H9 (cell line): ENCODE results near the gene EPAS1. TPM values are rescaled to one million over a fixed set of nuclear protein-coding genes. Genes with fewer than 3 reads are reported as not detected.

ENCODE experiments used
- DNase-seq: peaks from one replicate; pipeline ENCODE4 v3.0.0-alpha.2; 2017
- H2AFZ ChIP-seq: one replicate; pipeline ENCODE4 v1.6.1; 2013; ENCODE audit warnings: mild to moderate bottlenecking, low read length, control low read depth, moderate library complexity
- H2AK5ac ChIP-seq: 2 replicates; pipeline ENCODE4 v1.6.1; 2013; ENCODE audit warnings: low read length, control low read depth, mixed read lengths; ENCODE audit not compliant: insufficient read length
- H2BK120ac ChIP-seq: one replicate; pipeline ENCODE4 v1.6.1; 2013; ENCODE audit warnings: low read depth, mild to moderate bottlenecking, low read length, control low read depth, inconsistent platforms; ENCODE audit not compliant: poor library complexity, severe bottlenecking
- H2BK12ac ChIP-seq: 2 replicates; pipeline ENCODE4 v1.6.1; 2013; ENCODE audit warnings: low read length, control low read depth, mixed read lengths, low read depth; ENCODE audit not compliant: insufficient read length
- H2BK15ac ChIP-seq: 2 replicates; pipeline ENCODE4 v1.6.1; 2013; ENCODE audit warnings: low read depth, low read length, control low read depth
- H2BK20ac ChIP-seq: one replicate; pipeline ENCODE4 v1.6.1; 2013; ENCODE audit warnings: low read depth, mild to moderate bottlenecking, low read length, control low read depth, inconsistent platforms; ENCODE audit not compliant: poor library complexity, severe bottlenecking
- H2BK5ac ChIP-seq: 2 replicates; pipeline ENCODE4 v1.6.1; 2013; ENCODE audit warnings: low read length, control low read depth, mixed read lengths; ENCODE audit not compliant: insufficient read length
- H3K14ac ChIP-seq: 2 replicates; pipeline ENCODE4 v1.6.1; 2013; ENCODE audit warnings: low read length, control low read depth; ENCODE audit not compliant: insufficient read depth
- H3K18ac ChIP-seq: 2 replicates; pipeline ENCODE4 v1.6.1; 2013; ENCODE audit warnings: low read depth, mild to moderate bottlenecking, mixed read lengths, low read length, control low read depth; ENCODE audit not compliant: insufficient read length
- H3K23ac ChIP-seq: 2 replicates; pipeline ENCODE4 v1.6.1; 2013; ENCODE audit warnings: low read length, control low read depth, mixed read lengths, low read depth; ENCODE audit not compliant: insufficient read length
- H3K23me2 ChIP-seq: 2 replicates; pipeline ENCODE4 v1.6.1; 2013; ENCODE audit warnings: low read depth, mild to moderate bottlenecking, mixed read lengths, low read length, control low read depth; ENCODE audit not compliant: insufficient read length, poor library complexity, severe bottlenecking
- H3K27ac ChIP-seq: 2 replicates; pipeline ENCODE4 v1.5.1; 2013; ENCODE audit warnings: low read length, control low read depth, mixed read lengths, low read depth; ENCODE audit not compliant: insufficient read length
- H3K27me3 ChIP-seq: 2 replicates; pipeline ENCODE4 v1.6.1; 2013; ENCODE audit warnings: low read length, control low read depth, inconsistent platforms; ENCODE audit not compliant: insufficient read depth
- H3K4ac ChIP-seq: 2 replicates; pipeline ENCODE4 v1.6.1; 2013; ENCODE audit warnings: low read depth, mild to moderate bottlenecking, control low read depth, inconsistent platforms, low read length, moderate library complexity
- H3K4me1 ChIP-seq: 2 replicates; pipeline ENCODE4 v1.6.1; 2013; ENCODE audit warnings: low read length, control low read depth, inconsistent platforms; ENCODE audit not compliant: insufficient read depth
- H3K4me2 ChIP-seq: 2 replicates; pipeline ENCODE4 v1.6.1; 2013; ENCODE audit warnings: low read length, control low read depth, mixed read lengths; ENCODE audit not compliant: insufficient read length, insufficient read depth
- H3K56ac ChIP-seq: 2 replicates; pipeline ENCODE4 v1.6.1; 2013; ENCODE audit warnings: low read depth, mild to moderate bottlenecking, mixed read lengths, low read length, control low read depth; ENCODE audit not compliant: insufficient read length
- H3K79me1 ChIP-seq: 2 replicates; pipeline ENCODE4 v1.6.1; 2013; ENCODE audit warnings: low read depth, mild to moderate bottlenecking, moderate library complexity, low read length, control low read depth, inconsistent platforms; ENCODE audit not compliant: insufficient read depth, poor library complexity, severe bottlenecking
- H3K79me2 ChIP-seq: 2 replicates; pipeline ENCODE4 v1.6.1; 2013; ENCODE audit warnings: low read length, control low read depth, inconsistent platforms; ENCODE audit not compliant: insufficient read depth
- H3K9ac ChIP-seq: 2 replicates; pipeline ENCODE4 v1.6.1; 2013; ENCODE audit warnings: low read length, control low read depth, mixed read lengths; ENCODE audit not compliant: insufficient read length; ENCODE audit errors: extremely low read depth
- H3K9me3 ChIP-seq: one replicate; pipeline ENCODE4 v1.6.1; 2013; ENCODE audit warnings: low read depth, low read length, inconsistent platforms; ENCODE audit not compliant: control insufficient read depth
- H3T11ph ChIP-seq: one replicate; pipeline ENCODE4 v1.6.1; 2013; ENCODE audit warnings: mild to moderate bottlenecking, low read length, control low read depth, inconsistent platforms
- H4K20me1 ChIP-seq: one replicate; pipeline ENCODE4 v1.6.1; 2013; ENCODE audit not compliant: control insufficient read depth, insufficient read length, insufficient read depth
- H4K5ac ChIP-seq: 2 replicates; pipeline ENCODE4 v1.6.1; 2013; ENCODE audit warnings: low read depth, mild to moderate bottlenecking, mixed read lengths, low read length, control low read depth; ENCODE audit not compliant: insufficient read length
- H4K8ac ChIP-seq: replicated peaks from 2 replicates; pipeline ENCODE4 v1.6.1; 2013; ENCODE audit warnings: low read length, control low read depth, mixed read lengths, low read depth; ENCODE audit not compliant: insufficient read length
- H4K91ac ChIP-seq: 2 replicates; pipeline ENCODE4 v1.6.1; 2013; ENCODE audit warnings: low read depth, mild to moderate bottlenecking, moderate library complexity, mixed read lengths, low read length, control low read depth; ENCODE audit not compliant: insufficient read length
- H3K27ac Mint-ChIP-seq, 3 experiments: 2 replicates in 2 of 3; 3 replicates in 1 of 3; pipeline ENCODE4 v1.8.0; 2020 to 2021; ENCODE audit warnings: mixed read lengths in 3 of 3, mild to moderate bottlenecking in 1 of 3, moderate library complexity in 1 of 3
- H3K27me3 Mint-ChIP-seq: 2 replicates; pipeline ENCODE4 v1.8.0; 2021; ENCODE audit warnings: low read depth, mild to moderate bottlenecking, moderate library complexity, mixed read lengths
- H3K36me3 Mint-ChIP-seq, 3 experiments: 2 replicates in 2 of 3; 3 replicates in 1 of 3; pipeline ENCODE4 v1.8.0; 2020 to 2021; ENCODE audit warnings: low read depth in 3 of 3, mixed read lengths in 3 of 3; ENCODE audit not compliant: insufficient read depth in 1 of 3
- H3K4me1 Mint-ChIP-seq, 2 experiments: 2 replicates each; pipeline ENCODE4 v1.8.0; 2020; ENCODE audit warnings: mixed read lengths in 2 of 2
- H3K4me3 Mint-ChIP-seq, 2 experiments: 2 replicates in 1 of 2; 3 replicates in 1 of 2; pipeline ENCODE4 v1.8.0; 2020 to 2021; ENCODE audit warnings: mild to moderate bottlenecking in 2 of 2, mixed read lengths in 2 of 2, moderate library complexity in 1 of 2
- H3K9me3 Mint-ChIP-seq, 2 experiments: 2 replicates in 1 of 2; 3 replicates in 1 of 2; pipeline ENCODE4 v1.8.0; 2020; ENCODE audit warnings: mild to moderate bottlenecking in 2 of 2, mixed read lengths in 2 of 2, moderate library complexity in 1 of 2
- CTCF ChIP-seq: fragments of 200-600 bp; sonication (generic); conservative IDR thresholded peaks from 3 replicates; pipeline ENCODE4 v1.8.0; 2021; ENCODE audit warnings: antibody characterized with exemption, mild to moderate bottlenecking
- WGBS: extraction: QIAGEN DNeasy Blood & Tissue Kit; methylation state at CpG from one replicate; pipeline ENCODE4 v1.1.7; 2013; ENCODE audit warnings: missing lambda C conversion rate, low lambda C conversion rate, mixed read lengths; ENCODE audit not compliant: insufficient read length; ENCODE audit errors: extremely low coverage; 5-methylcytosine and 5-hydroxymethylcytosine counted together
- total RNA-seq: library from RNA; stranded (reverse); gene quantifications from 2 replicates; pipeline ENCODE4 v1.2.1, GENCODE V29; 2021

EPAS1 gene
- total RNA-seq, 1 experiment from 2014 or later, result 1.1 TPM

GRCh38 chr2:46283693-46284092 lies 13.5 kb upstream of the EPAS1 start:
- H3K56ac ChIP-seq, result no peak overlapping the region
- H3K27ac ChIP-seq, result no peak overlapping the region
- H3K9me3 ChIP-seq, result no peaks in the 10 kb centered on the region
- H3K14ac ChIP-seq, result no peak overlapping the region
- no peaks in the 10 kb centered on the region for H3K79me2 ChIP-seq
- no CpG with 5 or more reads among the region's 3 CpGs for WGBS
- no peaks in the 10 kb centered on the region for H3K23me2 ChIP-seq
- TF ChIP-seq CTCF, result no peak
- no peak overlapping the region for H2AK5ac ChIP-seq
- H4K8ac ChIP-seq, result no peak overlapping the region
- H2BK12ac ChIP-seq, result no peak overlapping the region
- H3K9me3 Mint-ChIP-seq, result no peaks in the 10 kb centered on the region
- H2BK5ac ChIP-seq, result no peak overlapping the region
- H3K4me3 Mint-ChIP-seq, result no peak overlapping the region
- H3K23ac ChIP-seq, result no peak overlapping the region
- H3K36me3 Mint-ChIP-seq, result no peaks in the 10 kb centered on the region
- H4K5ac ChIP-seq, result no peak overlapping the region
- H3K79me1 ChIP-seq, result no peaks in the 10 kb centered on the region
- H3K4me2 ChIP-seq, result no peak overlapping the region
- H3K4ac ChIP-seq, result no peak overlapping the region
- no peak overlapping the region for H3K27ac Mint-ChIP-seq
- no peak overlapping the region for H3K9ac ChIP-seq
- no peaks in the 10 kb centered on the region for H3K27me3 ChIP-seq
- no peak overlapping the region for H2BK20ac ChIP-seq
- H4K91ac ChIP-seq, result no peak overlapping the region
- H3K4me1 ChIP-seq, result no peaks in the 10 kb centered on the region; the same call in 1 of the 2 replicates
- H3K4me1 Mint-ChIP-seq, result peaks cover 12 to 17% of the 10 kb centered on the region in 2 experiments
- H3K18ac ChIP-seq, result no peak overlapping the region
- no peak overlapping the region for H2AFZ ChIP-seq
- H3K27me3 Mint-ChIP-seq, result peaks cover 17% of the 10 kb centered on the region
- no peaks in the 10 kb centered on the region for H4K20me1 ChIP-seq
- H2BK120ac ChIP-seq, result no peak overlapping the region
- no peak overlapping the region for H3T11ph ChIP-seq
- DNase-seq, result no peak
- H2BK15ac ChIP-seq, result no peak overlapping the region
